ENCODE results near the gene SF3B1. TPM values are rescaled to one million over a fixed set of nuclear protein-coding genes. Genes with fewer than 3 reads are reported as not detected.
"Not testable (repeated sequence)": the region's sequence is repeated elsewhere in the genome, so short reads cannot be mapped to it uniquely, and the experiment has no call there.

SF3B1 gene
- total and polyA plus RNA-seq, 2 of the 13 experiments (the other 11 are each of a cell fraction or from before 2014, with no cell fraction given): 387 to 750 TPM

- TF ChIP-seq, protein P1, sequence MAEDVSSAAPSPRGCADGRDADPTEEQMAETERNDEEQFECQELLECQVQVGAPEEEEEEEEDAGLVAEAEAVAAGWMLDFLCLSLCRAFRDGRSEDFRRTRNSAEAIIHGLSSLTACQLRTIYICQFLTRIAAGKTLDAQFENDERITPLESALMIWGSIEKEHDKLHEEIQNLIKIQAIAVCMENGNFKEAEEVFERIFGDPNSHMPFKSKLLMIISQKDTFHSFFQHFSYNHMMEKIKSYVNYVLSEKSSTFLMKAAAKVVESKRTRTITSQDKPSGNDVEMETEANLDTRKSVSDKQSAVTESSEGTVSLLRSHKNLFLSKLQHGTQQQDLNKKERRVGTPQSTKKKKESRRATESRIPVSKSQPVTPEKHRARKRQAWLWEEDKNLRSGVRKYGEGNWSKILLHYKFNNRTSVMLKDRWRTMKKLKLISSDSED (CRISPR knock-in tag; IDR thresholded peaks at IDR 0.05): no peak
- TF ChIP-seq MAFK (conservative IDR thresholded peaks at IDR 0.05 in 1 of 2, IDR thresholded peaks at IDR 0.05 in 1 of 2; ENCODE audit: low read length in 2 of 2) (no peak), STAT5B (CRISPR knock-in tag; IDR thresholded peaks at IDR 0.05) (no peak), ZNF354B (CRISPR knock-in tag; IDR thresholded peaks at IDR 0.05) (no peak), ZNF382 (CRISPR knock-in tag; IDR thresholded peaks at IDR 0.05; ENCODE audit: borderline replicate concordance) (no peak), ZGPAT (CRISPR knock-in tag; IDR thresholded peaks at IDR 0.05) (no peak), ZNF550 (CRISPR knock-in tag; IDR thresholded peaks at IDR 0.05; ENCODE audit: borderline replicate concordance) (no peak), GTF2F1 (IDR thresholded peaks at IDR 0.05; ENCODE audit: low read length) (no peak), ZBTB49 (CRISPR knock-in tag; IDR thresholded peaks at IDR 0.05; ENCODE audit: borderline replicate concordance) (no peak), ZNF510 (CRISPR knock-in tag; IDR thresholded peaks at IDR 0.05; ENCODE audit: low read depth) (no peak)
These were observed 62.2 kb downstream of the SF3B1 start (continued) for GRCh38 chr2:197372592-197372991.

DNA sequence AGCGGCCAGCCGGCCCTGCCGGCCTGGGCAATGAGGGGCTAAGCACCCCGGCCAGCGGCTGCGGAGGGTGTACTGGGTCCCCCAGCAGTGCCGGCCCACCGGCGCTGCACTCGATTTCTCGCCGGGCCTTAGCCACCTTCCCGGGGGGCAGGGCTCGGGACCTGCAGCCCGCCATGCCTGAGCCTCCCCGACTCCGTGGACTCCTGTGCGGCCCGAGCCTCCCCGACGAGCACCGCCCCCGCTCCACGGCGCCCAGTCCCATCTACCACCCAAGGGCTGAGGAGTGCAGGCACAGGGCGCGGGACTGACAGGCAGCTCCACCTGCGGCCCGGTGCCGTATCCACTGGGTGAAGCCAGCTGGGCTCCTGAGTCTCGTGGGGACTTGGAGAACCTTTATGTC lies 64.2 kb downstream of the SF3B1 start:
- H2AFZ ChIP-seq (ENCODE audit: low read length); H3K4me1 ChIP-seq (ENCODE audit: insufficient read depth, low read length); H3K9ac ChIP-seq (ENCODE audit: insufficient read depth, low read depth, low read length); POLR2A ChIA-PET; H3K27ac ChIP-seq (ENCODE audit: extremely low read length, insufficient read depth, low read length); BruUV-seq (replicated peaks); H3K79me2 ChIP-seq (ENCODE audit: insufficient read depth, low read length); FAIRE-seq; H3K36me3 ChIP-seq (replicated peaks in 1 of 2; ENCODE audit: control insufficient read depth in 1 of 2, insufficient read depth in 2 of 2, low read length in 2 of 2); in situ Hi-C loops (cut with HindIII; ENCODE audit: extremely low pct_ligation_motif_present, low pct_unique_long_range_greater_than_20kb); H4K20me1 ChIP-seq (ENCODE audit: insufficient read depth, low read length); intact Hi-C loops (cut with micrococcal nuclease; ENCODE audit: unreplicated experiment); CTCF ChIA-PET (ENCODE audit: low intra/inter-chr PET ratio, low total read pairs); DNase-seq (ENCODE audit: low spot score); ATAC-seq; H3K9me3 ChIP-seq (ENCODE audit: low read length); H3K4me2 ChIP-seq (ENCODE audit: low read depth, low read length); H3K4me3 ChIP-seq (replicated peaks in 1 of 3; ENCODE audit: insufficient read depth in 1 of 3, low read depth in 2 of 3, low read length in 3 of 3): not testable (repeated sequence)
- H3K27me3 ChIP-seq (ENCODE audit: control insufficient read depth in 1 of 2, insufficient read depth in 2 of 2, low read length in 2 of 2): peaks cover 0 to 12% of the 10 kb centered on the region in 2 experiments; a peak in 3 of 5 replicates
- 80% methylated on average over 30 of the region's 31 CpGs for WGBS (ENCODE audit: low lambda C conversion rate)
